ENCODE data around the gene PTPN18. TPM values are rescaled to one million over a fixed set of nuclear protein-coding genes. Genes with fewer than 3 reads are reported as not detected.

Gene PTPN18
- total RNA-seq, 1 experiment from 2014 or later = 15.7 TPM

DNA sequence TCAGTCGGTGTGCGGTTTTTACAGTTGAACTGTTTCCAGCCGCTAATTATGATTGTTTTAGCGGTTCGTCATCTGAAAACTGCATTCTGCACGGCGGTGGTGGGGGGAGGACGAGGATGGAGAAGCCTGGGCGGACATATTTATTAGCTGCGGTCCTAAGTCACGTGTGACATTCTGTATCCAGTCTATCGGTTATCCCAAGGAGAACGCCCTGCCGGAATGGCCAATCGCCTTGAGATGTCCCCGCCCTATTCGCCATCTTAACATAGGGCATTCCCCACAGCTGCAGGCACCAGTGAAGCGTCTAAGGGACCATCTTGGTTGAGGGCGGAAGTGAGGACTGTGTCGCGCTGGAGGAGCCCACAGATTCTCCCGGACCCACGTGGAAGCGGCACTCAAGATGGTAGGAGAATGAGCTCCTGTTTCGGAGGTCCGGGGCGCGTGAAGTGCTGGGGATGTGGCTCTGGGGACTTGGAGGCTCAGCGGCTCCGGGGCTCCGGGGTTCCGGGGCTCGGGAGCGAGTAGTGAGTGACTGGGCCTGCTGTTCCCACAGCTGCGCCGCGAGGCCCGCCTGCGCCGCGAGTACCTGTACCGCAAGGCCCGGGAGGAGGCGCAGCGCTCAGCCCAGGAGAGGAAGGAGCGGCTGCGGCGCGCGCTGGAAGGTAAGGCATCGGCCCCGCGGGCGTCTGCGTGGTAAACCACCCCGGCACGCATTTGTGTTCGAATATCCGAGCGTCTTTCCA lies 13.2 kb upstream of the PTPN18 start, which contains the start of gene IMP4 (continued):
- TF ChIP-seq ZNF263 (CRISPR knock-in tag; IDR thresholded peaks at IDR 0.05; ENCODE audit: low read depth) = no peak
- no peak for TF ChIP-seq TCF7 (CRISPR knock-in tag; IDR thresholded peaks at IDR 0.05; ENCODE audit: low read depth)
- no peak for TF ChIP-seq ESRRA (CRISPR knock-in tag; IDR thresholded peaks at IDR 0.05; ENCODE audit: borderline replicate concordance)
- peak; percentile 37; the same call in 1 of the 2 replicates for TF ChIP-seq FOXP1 (CRISPR knock-in tag; IDR thresholded peaks at IDR 0.05; ENCODE audit: borderline replicate concordance)
- peak; percentile 28; the same call in 1 of the 2 replicates for TF ChIP-seq ARID4B (CRISPR knock-in tag; IDR thresholded peaks at IDR 0.05; ENCODE audit: borderline replicate concordance)
- no peak; the same call in 1 of the 2 replicates for TF ChIP-seq ETV6 (CRISPR knock-in tag; IDR thresholded peaks at IDR 0.05)
- 0 out of 2 replicates have a peak, but pooled peaks have one; percentile 34 for TF ChIP-seq NFE2L1 (CRISPR knock-in tag; IDR thresholded peaks at IDR 0.05)

GRCh38 chr2:130344578-130344977 lies 11.3 kb upstream of the PTPN18 start:
- TF ChIP-seq SOX15 (CRISPR knock-in tag; IDR thresholded peaks at IDR 0.05) (no peak), USF1 (CRISPR knock-in tag; IDR thresholded peaks at IDR 0.05) (no peak), GTF2I (CRISPR knock-in tag; conservative IDR thresholded peaks at IDR 0.05) (no peak), SMAD4 (CRISPR knock-in tag; IDR thresholded peaks at IDR 0.05) (no peak), TCF7 (CRISPR knock-in tag; IDR thresholded peaks at IDR 0.05; ENCODE audit: low read depth) (no peak), NFATC4 (CRISPR knock-in tag; IDR thresholded peaks at IDR 0.05) (no peak), SP1 (CRISPR knock-in tag; conservative IDR thresholded peaks at IDR 0.05) (no peak), KAT7 (CRISPR knock-in tag; IDR thresholded peaks at IDR 0.05; ENCODE audit: borderline replicate concordance) (no peak), RELA (CRISPR knock-in tag; IDR thresholded peaks at IDR 0.05; ENCODE audit: borderline replicate concordance) (no peak), NR2C2 (CRISPR knock-in tag; IDR thresholded peaks at IDR 0.05) (no peak)
- TF ChIP-seq, protein P1, sequence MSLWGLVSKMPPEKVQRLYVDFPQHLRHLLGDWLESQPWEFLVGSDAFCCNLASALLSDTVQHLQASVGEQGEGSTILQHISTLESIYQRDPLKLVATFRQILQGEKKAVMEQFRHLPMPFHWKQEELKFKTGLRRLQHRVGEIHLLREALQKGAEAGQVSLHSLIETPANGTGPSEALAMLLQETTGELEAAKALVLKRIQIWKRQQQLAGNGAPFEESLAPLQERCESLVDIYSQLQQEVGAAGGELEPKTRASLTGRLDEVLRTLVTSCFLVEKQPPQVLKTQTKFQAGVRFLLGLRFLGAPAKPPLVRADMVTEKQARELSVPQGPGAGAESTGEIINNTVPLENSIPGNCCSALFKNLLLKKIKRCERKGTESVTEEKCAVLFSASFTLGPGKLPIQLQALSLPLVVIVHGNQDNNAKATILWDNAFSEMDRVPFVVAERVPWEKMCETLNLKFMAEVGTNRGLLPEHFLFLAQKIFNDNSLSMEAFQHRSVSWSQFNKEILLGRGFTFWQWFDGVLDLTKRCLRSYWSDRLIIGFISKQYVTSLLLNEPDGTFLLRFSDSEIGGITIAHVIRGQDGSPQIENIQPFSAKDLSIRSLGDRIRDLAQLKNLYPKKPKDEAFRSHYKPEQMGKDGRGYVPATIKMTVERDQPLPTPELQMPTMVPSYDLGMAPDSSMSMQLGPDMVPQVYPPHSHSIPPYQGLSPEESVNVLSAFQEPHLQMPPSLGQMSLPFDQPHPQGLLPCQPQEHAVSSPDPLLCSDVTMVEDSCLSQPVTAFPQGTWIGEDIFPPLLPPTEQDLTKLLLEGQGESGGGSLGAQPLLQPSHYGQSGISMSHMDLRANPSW (CRISPR knock-in tag; conservative IDR thresholded peaks at IDR 0.05; ENCODE audit: low read depth) = no peak
- H3K36me3 Mint-ChIP-seq = peaks cover 62% of the 10 kb centered on the region
- DNase-seq (ENCODE audit: low spot score) (no peak), ATAC-seq (no peak)
- ChIA-PET POLR2A (no interaction called here), CTCF (interaction anchor here (1.3 kb wide), 1 partner anchor 28 kb away, joined by 4 read pairs; no protein-coding TSS in a partner anchor)
- H3K9me3 Mint-ChIP-seq = no peaks in the 10 kb centered on the region
- no peaks in the 10 kb centered on the region for H3K27me3 Mint-ChIP-seq (ENCODE audit: low read depth)
- H3K4me3 Mint-ChIP-seq = peak overlapping the region; percentile 100
- peaks cover 9% of the 10 kb centered on the region for H3K4me1 Mint-ChIP-seq
- H3K27ac Mint-ChIP-seq = peak overlapping the region; percentile 57
